Ectodermal cell (in vitro differentiated cells): Measurements from ENCODE around the gene ANGPTL2.
"Not testable (repeated sequence)": the region's sequence is repeated elsewhere in the genome, so short reads cannot be mapped to it uniquely, and the experiment has no call there.

Experiments
- H3K27ac ChIP-seq: 2 replicates; pipeline ENCODE4 v1.7.0; 2013; ENCODE audit warnings: mild to moderate bottlenecking, low read depth, low read length; ENCODE audit not compliant: insufficient read depth, poor library complexity, severe bottlenecking
- H3K27me3 ChIP-seq: 2 replicates; pipeline ENCODE4 v1.7.0; 2013; ENCODE audit warnings: mild to moderate bottlenecking, low read length; ENCODE audit not compliant: insufficient read depth, control insufficient read depth, poor library complexity, severe bottlenecking
- H3K36me3 ChIP-seq: one replicate; pipeline ENCODE4 v1.7.0; 2013; ENCODE audit warnings: low read length; ENCODE audit not compliant: control insufficient read depth, insufficient read depth
- H3K4me1 ChIP-seq: one replicate; pipeline ENCODE4 v1.7.0; 2013; ENCODE audit warnings: low read length; ENCODE audit not compliant: control insufficient read depth, insufficient read depth
- H3K4me3 ChIP-seq: 2 replicates; pipeline ENCODE4 v1.7.0; 2013; ENCODE audit warnings: low read depth, low read length, control low read depth; ENCODE audit not compliant: insufficient read depth
- H3K9me3 ChIP-seq: 2 replicates; pipeline ENCODE4 v1.7.0; 2013; ENCODE audit warnings: mild to moderate bottlenecking, low read length, moderate library complexity; ENCODE audit not compliant: control insufficient read depth
- WGBS, 2 experiments: methylation state at CpG; one replicate each; pipeline ENCODE4 v1.1.7; 2013; ENCODE audit warnings: missing lambda C conversion rate in 2 of 2; 5-methylcytosine and 5-hydroxymethylcytosine counted together

The ANGPTL2 gene

GRCh38 chr9:127154390-127155191, 32.2 kb upstream of the ANGPTL2 start:
- H3K27me3 ChIP-seq: no peaks in the 10 kb centered on the region
- WGBS, 2 experiments: 94% methylated on average over 13 of the region's 13 CpGs
- H3K27ac ChIP-seq: no peak overlapping the region
- no peaks in the 10 kb centered on the region for H3K9me3 ChIP-seq
- no peak overlapping the region for H3K4me3 ChIP-seq
- H3K36me3 ChIP-seq: no peaks in the 10 kb centered on the region
- H3K4me1 ChIP-seq: no peaks in the 10 kb centered on the region

GRCh38 chr9:127154003-127154389, 31.6 kb upstream of the ANGPTL2 start:
- Histone ChIP-seq H3K4me1 (no peaks in the 10 kb centered on the region), H3K27ac (no peak overlapping the region), H3K36me3 (no peaks in the 10 kb centered on the region), H3K4me3 (no peak overlapping the region), H3K27me3 (no peaks in the 10 kb centered on the region), H3K9me3 (no peaks in the 10 kb centered on the region)
- 87 to 89% methylated on average over 5 of the region's 5 CpGs for WGBS, 2 experiments

- H3K9me3 ChIP-seq: no peaks in the 10 kb centered on the region
- no peaks in the 10 kb centered on the region for H3K27me3 ChIP-seq
- WGBS, 2 experiments: 95 to 96% methylated on average over 4 of the region's 4 CpGs
- no peaks in the 10 kb centered on the region for H3K4me1 ChIP-seq
- no peak overlapping the region for H3K27ac ChIP-seq
- no peaks in the 10 kb centered on the region for H3K36me3 ChIP-seq
- H3K4me3 ChIP-seq: no peak overlapping the region
These were observed 31.1 kb upstream of the ANGPTL2 start for GRCh38 chr9:127153501-127153900.

- Histone ChIP-seq H3K4me3 (no peak overlapping the region), H3K9me3 (no peaks in the 10 kb centered on the region), H3K4me1 (no peaks in the 10 kb centered on the region), H3K36me3 (no peaks in the 10 kb centered on the region), H3K27me3 (no peaks in the 10 kb centered on the region), H3K27ac (no peak overlapping the region)
- 90 to 93% methylated on average over 6 of the region's 6 CpGs for WGBS, 2 experiments
These were observed 27.3 kb upstream of the ANGPTL2 start for GRCh38 chr9:127149463-127150390.

- 93 to 97% methylated on average over 7 of the region's 7 CpGs for WGBS, 2 experiments
- Histone ChIP-seq H3K27me3 (no peaks in the 10 kb centered on the region), H3K27ac (no peak overlapping the region), H3K36me3 (no peaks in the 10 kb centered on the region), H3K4me3 (no peak overlapping the region), H3K9me3 (no peaks in the 10 kb centered on the region), H3K4me1 (no peaks in the 10 kb centered on the region)
These were observed 26.6 kb upstream of the ANGPTL2 start for GRCh38 chr9:127149010-127149409.

DNA sequence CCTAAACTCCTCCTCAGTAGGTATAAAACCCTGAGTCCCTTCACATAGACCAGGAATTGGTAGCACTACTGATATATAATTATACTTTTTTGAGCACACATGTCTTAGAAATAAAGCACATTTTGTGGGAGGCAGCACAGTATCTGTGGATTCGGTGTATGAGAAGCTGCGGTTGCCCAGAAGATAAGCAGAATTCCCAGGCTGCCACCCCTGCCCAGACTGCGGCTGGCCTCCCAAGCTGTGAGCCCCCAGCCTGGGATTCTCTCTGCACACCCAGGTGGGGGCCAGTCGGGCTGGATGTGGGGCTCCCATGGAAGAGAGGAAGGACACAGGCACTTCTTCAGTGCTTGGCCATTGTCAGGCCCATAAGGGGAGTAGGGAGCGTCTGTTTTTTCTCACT, 25.6 kb upstream of the ANGPTL2 start:
- WGBS, 2 experiments: 91 to 92% methylated on average over 5 of the region's 5 CpGs

DNA sequence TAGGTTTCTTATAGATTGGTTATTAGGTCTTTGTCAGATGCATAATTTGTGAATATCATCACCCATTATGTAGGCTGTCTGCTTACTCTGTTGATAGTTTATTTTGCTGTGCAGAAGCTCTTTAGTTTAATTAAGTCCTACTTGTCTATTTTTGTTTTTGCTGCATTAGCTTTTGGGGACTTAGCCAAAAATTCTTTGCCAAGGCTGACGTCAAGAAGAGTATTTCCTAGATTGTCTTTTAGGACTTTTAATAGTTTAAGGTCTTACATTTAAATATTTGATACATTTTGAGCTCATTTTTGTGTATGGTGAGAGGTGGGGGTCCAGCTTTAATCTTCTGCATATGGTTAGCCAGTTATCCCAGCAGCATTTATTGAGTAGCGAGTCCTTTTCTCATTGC, 24.8 kb upstream of the ANGPTL2 start:
- H3K27me3 ChIP-seq: no peaks in the 10 kb centered on the region
- no peaks in the 10 kb centered on the region for H3K4me1 ChIP-seq
- H3K36me3 ChIP-seq: no peaks in the 10 kb centered on the region
- no peak overlapping the region for H3K27ac ChIP-seq
- WGBS, 2 experiments: 95 to 98% methylated on average over 2 of the region's 2 CpGs
- H3K9me3 ChIP-seq: no peaks in the 10 kb centered on the region
- H3K4me3 ChIP-seq: no peak overlapping the region

More for the DNA sequence above, 25.6 kb upstream of the ANGPTL2 start:
- Histone ChIP-seq H3K27ac (no peak overlapping the region), H3K4me1 (no peaks in the 10 kb centered on the region), H3K27me3 (no peaks in the 10 kb centered on the region), H3K9me3 (no peaks in the 10 kb centered on the region), H3K36me3 (no peaks in the 10 kb centered on the region), H3K4me3 (no peak overlapping the region)

- H3K4me1 ChIP-seq, H3K4me3 ChIP-seq, H3K27ac ChIP-seq, H3K27me3 ChIP-seq, H3K9me3 ChIP-seq, H3K36me3 ChIP-seq: not testable (repeated sequence)
These were observed 24.4 kb upstream of the ANGPTL2 start for GRCh38 chr9:127146841-127147240.

DNA sequence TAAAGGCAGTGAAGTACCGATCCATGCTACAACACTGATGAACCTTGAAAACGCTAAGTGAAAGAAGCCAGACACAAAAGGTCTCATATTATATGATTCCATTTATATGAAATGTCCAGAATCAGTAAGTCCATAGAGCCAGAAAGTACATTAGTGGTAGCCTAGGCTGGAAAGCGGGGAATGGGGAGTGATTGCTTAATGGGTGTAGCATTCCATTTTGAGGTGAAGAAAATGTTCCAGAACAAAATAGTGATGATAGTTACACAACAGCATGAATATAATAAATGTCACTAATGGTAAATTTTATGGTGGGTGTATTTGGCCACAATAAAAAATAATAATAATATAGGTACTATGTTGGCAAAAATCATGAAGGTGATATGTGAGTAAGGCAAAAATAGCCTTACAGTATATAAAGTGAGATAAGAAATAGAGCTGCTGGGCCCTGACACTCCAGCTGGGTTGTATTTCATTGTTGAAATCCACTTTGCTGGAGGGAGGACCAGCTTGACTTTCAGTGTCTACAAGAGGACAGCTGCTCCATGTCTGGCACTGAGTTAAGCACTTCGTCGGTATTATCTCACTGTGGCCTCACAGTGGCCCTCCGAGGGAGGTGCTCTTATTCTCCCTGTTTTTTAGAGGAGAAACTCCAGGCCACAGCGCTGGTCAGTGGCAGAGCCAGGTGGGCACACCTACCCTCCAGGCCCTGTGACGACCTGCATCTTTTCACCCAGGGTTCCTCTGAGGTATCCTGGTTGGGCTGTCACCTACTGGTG, 22.4 kb upstream of the ANGPTL2 start:
- Histone ChIP-seq H3K4me1 (no peaks in the 10 kb centered on the region), H3K27me3 (no peaks in the 10 kb centered on the region), H3K27ac (no peak overlapping the region), H3K9me3 (no peaks in the 10 kb centered on the region), H3K36me3 (no peaks in the 10 kb centered on the region), H3K4me3 (no peak overlapping the region)
- 90 to 94% methylated on average over 7 to 8 of the region's 8 CpGs for WGBS, 2 experiments
